Neural cell (in vitro differentiated cells): ENCODE data around the gene HYCC1. TPM values are rescaled to one million over a fixed set of nuclear protein-coding genes. Genes with fewer than 3 reads are reported as not detected.
"Not testable (repeated sequence)": the region's sequence is repeated elsewhere in the genome, so short reads cannot be mapped to it uniquely, and the experiment has no call there.

Experiments
- H2AFZ ChIP-seq: fragments of 200-600, 300-800 bp; sonication (generic), shearing (Covaris generic); 2 replicates; pipeline ENCODE4 v1.6.0; 2014; ENCODE audit warnings: low read depth, mild to moderate bottlenecking, antibody characterized with exemption, low read length, moderate library complexity
- H3F3A ChIP-seq: fragments of 200-600 bp; shearing (Covaris generic); 2 replicates; pipeline ENCODE4 v1.6.1; 2016; ENCODE audit warnings: mild to moderate bottlenecking, moderate library complexity, mixed read lengths, antibody characterized with exemption, low read length; ENCODE audit not compliant: insufficient read depth, poor library complexity, severe bottlenecking
- H3K27ac ChIP-seq: fragments of 200-600, 300-800 bp; sonication (generic), shearing (Covaris generic); 2 replicates; pipeline ENCODE4 v1.5.1; 2014; ENCODE audit warnings: mild to moderate bottlenecking, low read length, moderate library complexity
- H3K27me3 ChIP-seq: fragments of 300-800, 200-600 bp; sonication (generic), shearing (Covaris generic); 2 replicates; pipeline ENCODE4 v1.6.0; 2014; ENCODE audit warnings: mild to moderate bottlenecking, low read depth, low read length, moderate library complexity; ENCODE audit not compliant: insufficient read depth
- H3K36me3 ChIP-seq: fragments of 300-800, 200-600 bp; sonication (generic), shearing (Covaris generic); 2 replicates; pipeline ENCODE4 v1.5.1; 2014; ENCODE audit warnings: mild to moderate bottlenecking, antibody characterized with exemption, low read length, moderate library complexity; ENCODE audit not compliant: insufficient read depth
- H3K4me2 ChIP-seq: fragments of 300-800, 200-600 bp; sonication (generic), shearing (Covaris generic); 2 replicates; pipeline ENCODE4 v1.6.0; 2014; ENCODE audit warnings: mild to moderate bottlenecking, low read length
- H3K4me3 ChIP-seq: fragments of 300-800, 200-600 bp; sonication (generic), shearing (Covaris generic); 2 replicates; pipeline ENCODE4 v1.5.1; 2014; ENCODE audit warnings: mild to moderate bottlenecking, low read length, moderate library complexity
- H3K79me2 ChIP-seq: fragments of 200-600 bp; shearing (Covaris generic); replicated peaks from 2 replicates; pipeline ENCODE4 v1.6.0; 2014; ENCODE audit warnings: mild to moderate bottlenecking, low read length, moderate library complexity; ENCODE audit not compliant: insufficient read depth
- H3K9ac ChIP-seq: fragments of 300-800, 200-600 bp; sonication (generic), shearing (Covaris generic); 2 replicates; pipeline ENCODE4 v1.6.1; 2016; ENCODE audit warnings: mild to moderate bottlenecking, low read length, mixed read lengths
- H3K9me2 ChIP-seq: fragments of 200-600 bp; shearing (Covaris generic); 2 replicates; pipeline ENCODE4 v1.6.1; 2016; ENCODE audit warnings: mild to moderate bottlenecking, low read length, mixed read lengths; ENCODE audit not compliant: insufficient read depth
- H3K9me3 ChIP-seq: fragments of 200-600, 300-800 bp; sonication (generic), shearing (Covaris generic); 2 replicates; pipeline ENCODE4 v1.6.1; 2016; ENCODE audit warnings: mild to moderate bottlenecking, mixed run types, low read length, moderate library complexity, mixed read lengths
- H4K20me1 ChIP-seq: fragments of 200-600 bp; shearing (Covaris generic); 2 replicates; pipeline ENCODE4 v1.6.1; 2016; ENCODE audit warnings: mild to moderate bottlenecking, mixed run types; ENCODE audit not compliant: insufficient read depth
- EP300 ChIP-seq: fragments of 450-650 bp; conservative IDR thresholded peaks from 2 replicates; pipeline ENCODE4 v1.6.1; 2014; ENCODE audit warnings: antibody characterized with exemption, mild to moderate bottlenecking, moderate library complexity; ENCODE audit not compliant: poor library complexity, severe bottlenecking
- EZH2 ChIP-seq: fragments of 200-600, 300-800 bp; shearing (Covaris generic), sonication (generic); IDR thresholded peaks from 2 replicates; pipeline ENCODE4 v1.6.1; 2014; ENCODE audit warnings: antibody characterized with exemption, low read length, borderline replicate concordance, mild to moderate bottlenecking; ENCODE audit not compliant: insufficient read depth, poor library complexity, severe bottlenecking
- MXI1 ChIP-seq: fragments of 450-650 bp; conservative IDR thresholded peaks from 2 replicates; pipeline ENCODE4 v1.6.1; 2014; ENCODE audit warnings: antibody characterized with exemption, mild to moderate bottlenecking; ENCODE audit not compliant: poor library complexity, severe bottlenecking
- POLR2AphosphoS5 ChIP-seq: IDR thresholded peaks from 2 replicates; pipeline ENCODE4 v1.6.1; 2012
- RAD21 ChIP-seq: fragments of 450-650 bp; conservative IDR thresholded peaks from 2 replicates; pipeline ENCODE4 v1.6.1; 2014; ENCODE audit warnings: antibody characterized with exemption, mild to moderate bottlenecking, moderate library complexity
- SMC3 ChIP-seq: fragments of 450-650 bp; conservative IDR thresholded peaks from 2 replicates; pipeline ENCODE4 v1.6.1; 2014; ENCODE audit warnings: antibody characterized with exemption, mild to moderate bottlenecking, moderate library complexity; ENCODE audit not compliant: poor library complexity
- TAF1 ChIP-seq: IDR thresholded peaks from 2 replicates; pipeline ENCODE4 v1.6.1; 2012; ENCODE audit warnings: low read depth
- polyA plus RNA-seq: library from polyadenylated mRNA; depleted of rRNA; stranded (reverse); fragments of >200 nt; gene quantifications from 2 replicates; pipeline ENCODE4 v1.2.3, GENCODE V29; 2014
- TF ChIP-seq, protein P1 (sequence below): IDR thresholded peaks from 2 replicates; pipeline ENCODE4 v1.6.1; 2012; ENCODE audit warnings: borderline replicate concordance
- TF ChIP-seq, protein P2 (sequence below): fragments of 450-650 bp; IDR thresholded peaks from 2 replicates; pipeline ENCODE4 v1.5.1; 2014; ENCODE audit warnings: antibody characterized with exemption, mild to moderate bottlenecking, moderate library complexity; ENCODE audit not compliant: poor library complexity, severe bottlenecking

Gene HYCC1
- polyA plus RNA-seq, 1 donor from 2014 or later: 12.3 TPM

- H3K27ac ChIP-seq: no peak overlapping the region
- H3K9me2 ChIP-seq: no peaks in the 10 kb centered on the region
- H3K27me3 ChIP-seq: no peaks in the 10 kb centered on the region
- no peak overlapping the region for H3K4me3 ChIP-seq
- H3K36me3 ChIP-seq: no peaks in the 10 kb centered on the region
- no peak overlapping the region for H2AFZ ChIP-seq
- no peak overlapping the region for H3K4me2 ChIP-seq
- no peaks in the 10 kb centered on the region for H3F3A ChIP-seq
- no peaks in the 10 kb centered on the region for H3K79me2 ChIP-seq
- no peaks in the 10 kb centered on the region for H4K20me1 ChIP-seq
- no peak for TF ChIP-seq TAF1
- TF ChIP-seq, protein P1, sequence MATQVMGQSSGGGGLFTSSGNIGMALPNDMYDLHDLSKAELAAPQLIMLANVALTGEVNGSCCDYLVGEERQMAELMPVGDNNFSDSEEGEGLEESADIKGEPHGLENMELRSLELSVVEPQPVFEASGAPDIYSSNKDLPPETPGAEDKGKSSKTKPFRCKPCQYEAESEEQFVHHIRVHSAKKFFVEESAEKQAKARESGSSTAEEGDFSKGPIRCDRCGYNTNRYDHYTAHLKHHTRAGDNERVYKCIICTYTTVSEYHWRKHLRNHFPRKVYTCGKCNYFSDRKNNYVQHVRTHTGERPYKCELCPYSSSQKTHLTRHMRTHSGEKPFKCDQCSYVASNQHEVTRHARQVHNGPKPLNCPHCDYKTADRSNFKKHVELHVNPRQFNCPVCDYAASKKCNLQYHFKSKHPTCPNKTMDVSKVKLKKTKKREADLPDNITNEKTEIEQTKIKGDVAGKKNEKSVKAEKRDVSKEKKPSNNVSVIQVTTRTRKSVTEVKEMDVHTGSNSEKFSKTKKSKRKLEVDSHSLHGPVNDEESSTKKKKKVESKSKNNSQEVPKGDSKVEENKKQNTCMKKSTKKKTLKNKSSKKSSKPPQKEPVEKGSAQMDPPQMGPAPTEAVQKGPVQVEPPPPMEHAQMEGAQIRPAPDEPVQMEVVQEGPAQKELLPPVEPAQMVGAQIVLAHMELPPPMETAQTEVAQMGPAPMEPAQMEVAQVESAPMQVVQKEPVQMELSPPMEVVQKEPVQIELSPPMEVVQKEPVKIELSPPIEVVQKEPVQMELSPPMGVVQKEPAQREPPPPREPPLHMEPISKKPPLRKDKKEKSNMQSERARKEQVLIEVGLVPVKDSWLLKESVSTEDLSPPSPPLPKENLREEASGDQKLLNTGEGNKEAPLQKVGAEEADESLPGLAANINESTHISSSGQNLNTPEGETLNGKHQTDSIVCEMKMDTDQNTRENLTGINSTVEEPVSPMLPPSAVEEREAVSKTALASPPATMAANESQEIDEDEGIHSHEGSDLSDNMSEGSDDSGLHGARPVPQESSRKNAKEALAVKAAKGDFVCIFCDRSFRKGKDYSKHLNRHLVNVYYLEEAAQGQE: no peak
- peak; percentile 89 for TF ChIP-seq SMC3
- TF ChIP-seq POLR2AphosphoS5: no peak
- TF ChIP-seq MXI1: no peak
- TF ChIP-seq, protein P2, sequence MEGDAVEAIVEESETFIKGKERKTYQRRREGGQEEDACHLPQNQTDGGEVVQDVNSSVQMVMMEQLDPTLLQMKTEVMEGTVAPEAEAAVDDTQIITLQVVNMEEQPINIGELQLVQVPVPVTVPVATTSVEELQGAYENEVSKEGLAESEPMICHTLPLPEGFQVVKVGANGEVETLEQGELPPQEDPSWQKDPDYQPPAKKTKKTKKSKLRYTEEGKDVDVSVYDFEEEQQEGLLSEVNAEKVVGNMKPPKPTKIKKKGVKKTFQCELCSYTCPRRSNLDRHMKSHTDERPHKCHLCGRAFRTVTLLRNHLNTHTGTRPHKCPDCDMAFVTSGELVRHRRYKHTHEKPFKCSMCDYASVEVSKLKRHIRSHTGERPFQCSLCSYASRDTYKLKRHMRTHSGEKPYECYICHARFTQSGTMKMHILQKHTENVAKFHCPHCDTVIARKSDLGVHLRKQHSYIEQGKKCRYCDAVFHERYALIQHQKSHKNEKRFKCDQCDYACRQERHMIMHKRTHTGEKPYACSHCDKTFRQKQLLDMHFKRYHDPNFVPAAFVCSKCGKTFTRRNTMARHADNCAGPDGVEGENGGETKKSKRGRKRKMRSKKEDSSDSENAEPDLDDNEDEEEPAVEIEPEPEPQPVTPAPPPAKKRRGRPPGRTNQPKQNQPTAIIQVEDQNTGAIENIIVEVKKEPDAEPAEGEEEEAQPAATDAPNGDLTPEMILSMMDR: peak; percentile 90
- TF ChIP-seq EZH2: no peak
- TF ChIP-seq RAD21: peak; percentile 93
- no peak for TF ChIP-seq EP300
- no peaks in the 10 kb centered on the region for H3K9me3 ChIP-seq
- no peak overlapping the region for H3K9ac ChIP-seq
Measured at GRCh38 chr7:23055582-23056178, 41.8 kb upstream of the HYCC1 start.

DNA sequence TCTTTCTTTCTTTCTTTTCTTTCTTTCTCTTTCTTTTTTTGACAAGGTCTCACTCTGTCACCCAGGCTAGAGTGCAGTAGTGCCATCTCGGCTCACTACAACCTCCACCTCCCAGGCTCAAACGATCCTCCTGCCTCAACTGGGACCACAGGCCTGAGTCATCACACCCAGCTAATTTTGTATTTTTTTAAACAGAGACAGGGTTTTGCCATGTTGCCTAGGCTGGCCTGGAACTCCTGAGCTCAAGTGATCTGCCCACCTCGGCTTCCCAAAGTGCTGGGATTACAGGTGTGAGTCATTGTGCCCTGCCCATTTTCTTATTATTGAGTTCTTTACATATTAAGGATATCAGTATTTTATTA lies 37.2 kb upstream of the HYCC1 start:
- H3K36me3 ChIP-seq, H3K9me3 ChIP-seq, H3K4me2 ChIP-seq, H2AFZ ChIP-seq, H4K20me1 ChIP-seq, H3F3A ChIP-seq, H3K9ac ChIP-seq, H3K9me2 ChIP-seq, H3K27me3 ChIP-seq, H3K4me3 ChIP-seq, H3K79me2 ChIP-seq, H3K27ac ChIP-seq: not testable (repeated sequence)

DNA sequence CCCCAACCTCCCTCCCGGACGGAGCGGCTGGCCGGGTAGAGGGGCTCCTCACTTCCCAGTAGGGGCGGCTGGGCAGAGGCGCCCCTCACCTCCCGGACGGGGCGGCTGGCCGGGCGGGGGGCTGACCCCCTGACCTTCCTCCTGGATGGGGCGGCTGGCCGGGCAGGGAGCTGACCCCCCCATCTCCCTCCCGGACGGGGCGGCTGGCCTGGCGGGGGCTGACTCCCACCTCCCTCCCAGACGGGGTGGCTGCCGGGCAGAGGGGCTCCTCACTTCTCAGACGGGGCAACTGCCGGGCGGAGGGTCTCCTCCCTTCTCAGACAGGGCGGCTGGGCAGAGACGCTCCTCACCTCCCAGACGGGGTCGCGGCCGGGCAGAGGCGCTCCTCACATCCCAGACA lies 32.4 kb upstream of the HYCC1 start:
- not testable (repeated sequence) for H3K79me2 ChIP-seq, H3K36me3 ChIP-seq, H3K4me2 ChIP-seq, H3F3A ChIP-seq, H3K9me3 ChIP-seq, H3K4me3 ChIP-seq, H3K27me3 ChIP-seq, H3K27ac ChIP-seq, H4K20me1 ChIP-seq, H3K9me2 ChIP-seq, H3K9ac ChIP-seq, H2AFZ ChIP-seq

GRCh38 chr7:23045086-23045485 lies 31.2 kb upstream of the HYCC1 start:
- not testable (repeated sequence) for H3K36me3 ChIP-seq, H3K9me3 ChIP-seq, H3K27me3 ChIP-seq, H4K20me1 ChIP-seq, H3K9ac ChIP-seq, H3K79me2 ChIP-seq, H3K9me2 ChIP-seq, H2AFZ ChIP-seq, H3K4me3 ChIP-seq, H3K4me2 ChIP-seq, H3K27ac ChIP-seq, H3F3A ChIP-seq
